ENCODE measurements around the gene FOLR1. TPM values are rescaled to one million over a fixed set of nuclear protein-coding genes. Genes with fewer than 3 reads are reported as not detected.

FOLR1 gene
- polyA plus RNA-seq, 1 of the 3 experiments (the other 2 are of a cell fraction), result not detected

DNA sequence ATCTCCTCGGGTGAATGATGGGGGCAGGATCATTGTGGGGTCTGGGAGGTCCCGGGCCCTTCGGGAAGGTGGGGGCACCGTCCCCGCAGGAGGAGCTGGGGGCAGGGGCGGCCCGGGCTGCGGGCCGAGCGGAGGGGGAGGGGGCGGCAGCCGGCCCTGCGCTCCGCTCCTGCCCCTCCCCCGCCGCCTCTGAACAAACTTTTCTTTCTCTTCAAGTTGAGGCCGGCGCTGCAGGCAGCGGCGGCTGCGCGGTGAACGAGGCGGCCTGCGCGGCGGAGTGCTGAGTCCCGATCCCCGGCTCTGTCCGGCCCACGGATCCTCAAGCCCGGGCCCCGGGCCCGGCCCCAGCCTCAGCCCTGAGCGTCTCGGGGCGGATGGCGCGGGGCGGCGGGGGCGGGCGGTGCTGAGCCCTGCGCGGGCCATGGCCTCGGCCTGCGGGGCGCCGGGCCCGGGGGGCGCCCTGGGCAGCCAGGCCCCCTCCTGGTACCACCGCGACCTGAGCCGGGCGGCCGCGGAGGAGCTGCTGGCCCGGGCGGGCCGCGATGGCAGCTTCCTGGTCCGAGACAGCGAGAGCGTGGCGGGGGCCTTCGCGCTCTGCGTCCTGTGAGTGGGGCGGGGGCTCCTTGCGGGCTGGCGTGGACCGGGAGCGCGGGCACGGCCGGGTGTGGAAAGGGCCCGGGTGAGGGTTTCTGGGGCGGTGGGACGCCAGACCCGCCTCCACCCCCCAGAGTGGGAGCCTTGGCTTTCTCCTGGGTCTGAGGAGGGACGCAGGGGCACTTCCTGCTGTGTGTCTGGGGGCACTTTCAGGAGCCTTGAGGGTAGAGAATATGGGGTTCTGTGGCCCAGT lies 32.8 kb downstream of the FOLR1 start, which contains the start of gene INPPL1:
INPPL1 (plus strand) TSS at position 204 of the 847 bp plus-strand sequence; CDS start at position 422, 218 bp downstream.
- Histone ChIP-seq H3K9me2 (no peaks in the 10 kb centered on the region), H2AFZ (ENCODE audit: low read depth) (peak within 1 kb of the TSS; percentile 82; the same call in 1 of the 2 replicates), H3K9me3 (no peaks in the 10 kb centered on the region), H3K79me2 (ENCODE audit: insufficient read depth) (peaks cover 56% of the 10 kb centered on the region), H3K4me3 (ENCODE audit: low read depth in 2 of 2, low read length in 1 of 2) (peak within 1 kb of the TSS; percentile 96 to 100), H3K4me2 (peak within 1 kb of the TSS; percentile 100), H4K20me1 (ENCODE audit: insufficient read depth) (peaks cover 48% of the 10 kb centered on the region), H3K36me3 (replicated peaks in 1 of 2; ENCODE audit: control insufficient read depth in 1 of 2, insufficient read depth in 2 of 2, low read length in 1 of 2) (peaks cover 30 to 34% of the 10 kb centered on the region in 2 experiments), H3K4me1 (ENCODE audit: control insufficient read depth in 1 of 2, insufficient read depth in 2 of 2, low read depth in 1 of 2, low read length in 1 of 2) (peaks cover 5 to 34% of the 10 kb centered on the region in 2 experiments; a peak in 3 of 4 replicates), H3K27me3 (ENCODE audit: insufficient read depth) (no peaks in the 10 kb centered on the region), H3F3A (replicated peaks; ENCODE audit: insufficient read depth) (peaks cover 3% of the 10 kb centered on the region), H3K9ac (peak within 1 kb of the TSS; percentile 98), H3K27ac (ENCODE audit: low read depth in 2 of 2, low read length in 1 of 2) (peak within 1 kb of the TSS; percentile 90 to 91)
- peak; percentile 67 for DNase-seq
- ChIA-PET POLR2A (interaction anchor here (1.2 to 8.7 kb wide), 5 partner anchors 12 to 206 kb away, joined by 3 to 131 read pairs (median 6); partner anchors contain the start of gene PHOX2A), CTCF (interaction anchor here (0.6 to 9.1 kb wide), 8 partner anchors 12 to 248 kb away, joined by 3 to 73 read pairs (median 4); partner anchors contain the start of gene CLPB)
- WGBS (ENCODE audit: low lambda C conversion rate), result 0% methylated on average over 6 of the region's 81 CpGs
- peak; percentile 70 for TF ChIP-seq CHD2 (IDR thresholded peaks at IDR 0.05; ENCODE audit: low read length, partially characterized antibody)
- TF ChIP-seq SIN3A (IDR thresholded peaks at IDR 0.05; ENCODE audit: borderline replicate concordance, low read depth, low read length), result no peak
- no peak for TF ChIP-seq RFX5 (IDR thresholded peaks at IDR 0.05; ENCODE audit: low read length)
- peak; percentile 27; the same call in 1 of the 2 replicates for TF ChIP-seq TAF1 (IDR thresholded peaks at IDR 0.05; ENCODE audit: borderline replicate concordance, low read depth, low read length)
- TF ChIP-seq MXI1 (IDR thresholded peaks at IDR 0.05; ENCODE audit: low read depth, low read length), result 0 out of 2 replicates have a peak, but pooled peaks have one; percentile 13
- no peak for TF ChIP-seq ELF1 (IDR thresholded peaks at IDR 0.05)

DNA sequence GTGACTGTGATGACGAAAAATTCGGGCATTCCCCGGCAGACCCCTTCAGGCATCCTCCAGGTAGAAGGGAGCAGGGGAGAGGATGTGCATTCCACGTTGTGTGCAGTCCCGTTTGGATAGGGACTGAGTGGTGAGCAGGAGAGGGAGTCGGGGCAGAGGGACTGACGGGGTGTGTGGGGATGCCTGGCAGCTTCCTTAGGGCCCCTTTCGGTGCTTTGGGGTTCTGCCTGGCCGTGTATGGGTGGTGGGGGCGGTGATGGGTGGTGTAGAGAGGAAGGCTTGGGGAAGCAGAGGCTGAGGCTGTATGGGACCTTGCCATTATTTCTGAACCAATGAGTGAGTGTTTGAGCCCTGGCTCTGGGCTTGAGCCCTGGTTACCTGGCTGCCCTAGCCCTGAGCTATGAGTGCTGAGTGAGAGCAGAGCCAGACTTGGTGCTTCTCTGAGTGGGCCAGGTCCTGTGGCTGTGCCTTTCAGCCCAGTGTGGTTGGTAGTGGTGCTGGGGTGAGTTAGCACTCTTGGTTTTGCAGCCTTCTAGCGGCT lies 33.5 kb downstream of the FOLR1 start:
- Histone ChIP-seq H2AFZ (ENCODE audit: low read depth) (no peak overlapping the region), H3K4me2 (peak overlapping the region; percentile 100), H3K9ac (peak overlapping the region; percentile 98), H3K36me3 (replicated peaks in 1 of 2; ENCODE audit: control insufficient read depth in 1 of 2, insufficient read depth in 2 of 2, low read length in 1 of 2) (peaks cover 37 to 41% of the 10 kb centered on the region in 2 experiments), H3K9me3 (no peaks in the 10 kb centered on the region), H3F3A (replicated peaks; ENCODE audit: insufficient read depth) (peaks cover 3% of the 10 kb centered on the region), H3K4me1 (ENCODE audit: control insufficient read depth in 1 of 2, insufficient read depth in 2 of 2, low read depth in 1 of 2, low read length in 1 of 2) (peaks cover 5 to 34% of the 10 kb centered on the region in 2 experiments; a peak in 3 of 4 replicates), H3K27ac (ENCODE audit: low read depth in 2 of 2, low read length in 1 of 2) (peak overlapping the region in 1 of 2 experiments; percentile 90; a peak in 3 of 4 replicates), H3K27me3 (ENCODE audit: insufficient read depth) (no peaks in the 10 kb centered on the region), H4K20me1 (ENCODE audit: insufficient read depth) (peaks cover 49% of the 10 kb centered on the region), H3K4me3 (ENCODE audit: low read depth in 2 of 2, low read length in 1 of 2) (peak overlapping the region; percentile 96 to 100), H3K9me2 (no peaks in the 10 kb centered on the region), H3K79me2 (ENCODE audit: insufficient read depth) (peaks cover 56% of the 10 kb centered on the region)
- peak; percentile 42 for DNase-seq
- TF ChIP-seq, protein P1, sequence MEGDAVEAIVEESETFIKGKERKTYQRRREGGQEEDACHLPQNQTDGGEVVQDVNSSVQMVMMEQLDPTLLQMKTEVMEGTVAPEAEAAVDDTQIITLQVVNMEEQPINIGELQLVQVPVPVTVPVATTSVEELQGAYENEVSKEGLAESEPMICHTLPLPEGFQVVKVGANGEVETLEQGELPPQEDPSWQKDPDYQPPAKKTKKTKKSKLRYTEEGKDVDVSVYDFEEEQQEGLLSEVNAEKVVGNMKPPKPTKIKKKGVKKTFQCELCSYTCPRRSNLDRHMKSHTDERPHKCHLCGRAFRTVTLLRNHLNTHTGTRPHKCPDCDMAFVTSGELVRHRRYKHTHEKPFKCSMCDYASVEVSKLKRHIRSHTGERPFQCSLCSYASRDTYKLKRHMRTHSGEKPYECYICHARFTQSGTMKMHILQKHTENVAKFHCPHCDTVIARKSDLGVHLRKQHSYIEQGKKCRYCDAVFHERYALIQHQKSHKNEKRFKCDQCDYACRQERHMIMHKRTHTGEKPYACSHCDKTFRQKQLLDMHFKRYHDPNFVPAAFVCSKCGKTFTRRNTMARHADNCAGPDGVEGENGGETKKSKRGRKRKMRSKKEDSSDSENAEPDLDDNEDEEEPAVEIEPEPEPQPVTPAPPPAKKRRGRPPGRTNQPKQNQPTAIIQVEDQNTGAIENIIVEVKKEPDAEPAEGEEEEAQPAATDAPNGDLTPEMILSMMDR (IDR thresholded peaks at IDR 0.05), result no peak
- no peak for TF ChIP-seq ELF1 (IDR thresholded peaks at IDR 0.05)
- no peak for TF ChIP-seq GABPA (IDR thresholded peaks at IDR 0.05; ENCODE audit: low read depth)
- TF ChIP-seq MXI1 (IDR thresholded peaks at IDR 0.05; ENCODE audit: low read depth, low read length), result no peak
- no peak for TF ChIP-seq RXRA (IDR thresholded peaks at IDR 0.05; ENCODE audit: borderline replicate concordance, low read depth)
- TF ChIP-seq FOXJ3 (CRISPR knock-in tag; IDR thresholded peaks at IDR 0.05), result no peak
- TF ChIP-seq, protein P2, sequence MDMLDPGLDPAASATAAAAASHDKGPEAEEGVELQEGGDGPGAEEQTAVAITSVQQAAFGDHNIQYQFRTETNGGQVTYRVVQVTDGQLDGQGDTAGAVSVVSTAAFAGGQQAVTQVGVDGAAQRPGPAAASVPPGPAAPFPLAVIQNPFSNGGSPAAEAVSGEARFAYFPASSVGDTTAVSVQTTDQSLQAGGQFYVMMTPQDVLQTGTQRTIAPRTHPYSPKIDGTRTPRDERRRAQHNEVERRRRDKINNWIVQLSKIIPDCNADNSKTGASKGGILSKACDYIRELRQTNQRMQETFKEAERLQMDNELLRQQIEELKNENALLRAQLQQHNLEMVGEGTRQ (IDR thresholded peaks at IDR 0.05; ENCODE audit: borderline replicate concordance, low read depth, low read length), result no peak
- TF ChIP-seq, protein P3, sequence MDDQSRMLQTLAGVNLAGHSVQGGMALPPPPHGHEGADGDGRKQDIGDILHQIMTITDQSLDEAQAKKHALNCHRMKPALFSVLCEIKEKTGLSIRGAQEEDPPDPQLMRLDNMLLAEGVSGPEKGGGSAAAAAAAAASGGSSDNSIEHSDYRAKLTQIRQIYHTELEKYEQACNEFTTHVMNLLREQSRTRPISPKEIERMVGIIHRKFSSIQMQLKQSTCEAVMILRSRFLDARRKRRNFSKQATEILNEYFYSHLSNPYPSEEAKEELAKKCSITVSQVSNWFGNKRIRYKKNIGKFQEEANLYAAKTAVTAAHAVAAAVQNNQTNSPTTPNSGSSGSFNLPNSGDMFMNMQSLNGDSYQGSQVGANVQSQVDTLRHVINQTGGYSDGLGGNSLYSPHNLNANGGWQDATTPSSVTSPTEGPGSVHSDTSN (IDR thresholded peaks at IDR 0.05), result no peak
- TF ChIP-seq, protein P4, sequence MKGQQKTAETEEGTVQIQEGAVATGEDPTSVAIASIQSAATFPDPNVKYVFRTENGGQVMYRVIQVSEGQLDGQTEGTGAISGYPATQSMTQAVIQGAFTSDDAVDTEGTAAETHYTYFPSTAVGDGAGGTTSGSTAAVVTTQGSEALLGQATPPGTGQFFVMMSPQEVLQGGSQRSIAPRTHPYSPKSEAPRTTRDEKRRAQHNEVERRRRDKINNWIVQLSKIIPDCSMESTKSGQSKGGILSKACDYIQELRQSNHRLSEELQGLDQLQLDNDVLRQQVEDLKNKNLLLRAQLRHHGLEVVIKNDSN (IDR thresholded peaks at IDR 0.05; ENCODE audit: borderline replicate concordance, low read depth), result no peak
- TF ChIP-seq MEF2A (IDR thresholded peaks at IDR 0.05; ENCODE audit: borderline replicate concordance, low read depth), result no peak
- no peak for TF ChIP-seq NFIC (IDR thresholded peaks at IDR 0.05; ENCODE audit: borderline replicate concordance)
- ChIA-PET POLR2A (interaction anchor here (1.2 to 8.7 kb wide), 4 partner anchors 11 to 205 kb away, joined by 3 to 131 read pairs (median 5); partner anchors contain the start of gene PHOX2A), CTCF (interaction anchor here (1.1 to 9.1 kb wide), 7 partner anchors 11 to 248 kb away, joined by 3 to 73 read pairs (median 5); partner anchors contain the start of gene CLPB)
- 15% methylated on average over 11 of the region's 11 CpGs for WGBS (ENCODE audit: low lambda C conversion rate)
